Vagina (tissue), 2 donors: ENCODE results near the gene HEXIM2.

Experiments used
- POLR2A ChIP-seq, 2 donors: fragments of 450-650 bp; IDR thresholded peaks; one replicate each; pipeline ENCODE4 v1.6.1; 2017; ENCODE audit warnings: antibody characterized with exemption in 2 of 2, mild to moderate bottlenecking in 2 of 2, moderate library complexity in 2 of 2
- POLR2AphosphoS5 ChIP-seq, 2 donors: sonication (generic); formaldehyde crosslinking; IDR thresholded peaks; one replicate each; pipeline ENCODE4 v1.9.0; 2017; ENCODE audit warnings: antibody characterized with exemption in 2 of 2, mild to moderate bottlenecking in 2 of 2, low read depth in 1 of 2; ENCODE audit not compliant: insufficient read depth in 1 of 2
- TF ChIP-seq, protein P1 (sequence below), 3 experiments: fragments of 450-650 bp in 2 of 3; fragments of 200-600 bp in 1 of 3; sonication (generic) in 1 of 3; IDR thresholded peaks; one replicate each; pipeline ENCODE4 v1.5.1; 2017 to 2019; ENCODE audit warnings: antibody characterized with exemption in 3 of 3, mild to moderate bottlenecking in 2 of 3, moderate library complexity in 2 of 3

DNA sequence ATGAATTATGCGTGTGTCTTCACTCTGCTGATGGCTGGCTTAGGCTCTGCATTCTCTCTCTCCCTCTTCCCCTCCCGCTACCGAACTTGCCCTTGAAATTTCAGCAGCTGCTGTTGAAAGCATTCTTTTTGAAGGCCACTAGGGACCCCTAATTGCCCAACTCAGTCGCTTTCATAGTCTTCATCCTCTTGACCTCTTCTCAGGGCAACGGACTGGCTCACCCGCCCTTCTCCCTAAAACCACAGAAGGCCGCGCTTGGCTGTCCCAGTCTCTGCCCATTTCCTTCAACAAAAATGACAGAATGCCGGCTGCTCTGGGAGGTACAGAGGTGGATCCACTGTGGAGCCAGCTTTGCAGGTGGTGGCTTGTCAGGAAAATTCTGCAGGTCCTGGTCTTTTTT lies 39.0 kb downstream of the HEXIM2 start:
- TF ChIP-seq, protein P1, sequence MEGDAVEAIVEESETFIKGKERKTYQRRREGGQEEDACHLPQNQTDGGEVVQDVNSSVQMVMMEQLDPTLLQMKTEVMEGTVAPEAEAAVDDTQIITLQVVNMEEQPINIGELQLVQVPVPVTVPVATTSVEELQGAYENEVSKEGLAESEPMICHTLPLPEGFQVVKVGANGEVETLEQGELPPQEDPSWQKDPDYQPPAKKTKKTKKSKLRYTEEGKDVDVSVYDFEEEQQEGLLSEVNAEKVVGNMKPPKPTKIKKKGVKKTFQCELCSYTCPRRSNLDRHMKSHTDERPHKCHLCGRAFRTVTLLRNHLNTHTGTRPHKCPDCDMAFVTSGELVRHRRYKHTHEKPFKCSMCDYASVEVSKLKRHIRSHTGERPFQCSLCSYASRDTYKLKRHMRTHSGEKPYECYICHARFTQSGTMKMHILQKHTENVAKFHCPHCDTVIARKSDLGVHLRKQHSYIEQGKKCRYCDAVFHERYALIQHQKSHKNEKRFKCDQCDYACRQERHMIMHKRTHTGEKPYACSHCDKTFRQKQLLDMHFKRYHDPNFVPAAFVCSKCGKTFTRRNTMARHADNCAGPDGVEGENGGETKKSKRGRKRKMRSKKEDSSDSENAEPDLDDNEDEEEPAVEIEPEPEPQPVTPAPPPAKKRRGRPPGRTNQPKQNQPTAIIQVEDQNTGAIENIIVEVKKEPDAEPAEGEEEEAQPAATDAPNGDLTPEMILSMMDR (IDR thresholded peaks at IDR 0.05) = no peak
- TF ChIP-seq POLR2AphosphoS5 (IDR thresholded peaks at IDR 0.05; ENCODE audit: insufficient read depth in 1 of 2, low read depth in 1 of 2) (no peak), POLR2A (IDR thresholded peaks at IDR 0.05) (no peak)
